GM18508 (cell line): Measurements from ENCODE around the gene COMT.

Experiments used
- ATAC-seq: cut with Tn5 transposase; IDR thresholded peaks from one replicate; pipeline ENCODE4 v1.9.1; 2021; ENCODE audit warnings: moderate number of reproducible peaks; ENCODE audit not compliant: insufficient read depth, unreplicated experiment

The COMT gene

GRCh38 chr22:20004464-20004863 is 62.9 kb downstream of the COMT start:
- ATAC-seq, result no peak

GRCh38 chr22:20008221-20008995 is 66.8 kb downstream of the COMT start:
- no peak for ATAC-seq

- no peak for ATAC-seq
These were observed 67.5 kb downstream of the COMT start for GRCh38 chr22:20009018-20009491.

GRCh38 chr22:20009582-20010306 is 68.2 kb downstream of the COMT start:
- no peak for ATAC-seq

- no peak for ATAC-seq
These were observed 68.9 kb downstream of the COMT start for GRCh38 chr22:20010307-20011122.

- ATAC-seq, result no peak
These were observed 69.8 kb downstream of the COMT start for GRCh38 chr22:20011123-20011992.

GRCh38 chr22:20011993-20012740 is 70.6 kb downstream of the COMT start:
- ATAC-seq, result no peak

- ATAC-seq, result no peak
These were observed 71.3 kb downstream of the COMT start for GRCh38 chr22:20012741-20013331.

- ATAC-seq, result no peak
These were observed 71.9 kb downstream of the COMT start for GRCh38 chr22:20013382-20013871.

GRCh38 chr22:20014526-20015186 is 73.1 kb downstream of the COMT start:
- no peak for ATAC-seq

GRCh38 chr22:20015187-20015625 is 73.6 kb downstream of the COMT start:
- no peak for ATAC-seq

GRCh38 chr22:20015971-20016733 is 74.6 kb downstream of the COMT start:
- no peak for ATAC-seq

- ATAC-seq, result no peak
These were observed 75.4 kb downstream of the COMT start, which contains the start of gene ARVCF for GRCh38 chr22:20016734-20017621. Gene ARVCF (minus strand): TSS chr22:20016823. CDS start chr22:19990794, 26,029 bp downstream.

- ATAC-seq, result no peak
These were observed 76.0 kb downstream of the COMT start for GRCh38 chr22:20017622-20017958.

GRCh38 chr22:20018001-20018400 is 76.4 kb downstream of the COMT start:
- no peak for ATAC-seq
